AG09319 (cell line): ENCODE data around the gene IGFN1.

Experiments
- DNase-seq: peaks from one replicate; pipeline ENCODE4 v3.0.0-alpha.2; 2010; ENCODE audit warnings: low read depth; ENCODE audit errors: extremely low read depth
- TF ChIP-seq, protein P1 (sequence below): IDR thresholded peaks from 2 replicates; pipeline ENCODE4 v1.5.1; 2011; ENCODE audit warnings: low read depth, mild to moderate bottlenecking, inconsistent platforms, low read length, moderate library complexity

Gene IGFN1

DNA sequence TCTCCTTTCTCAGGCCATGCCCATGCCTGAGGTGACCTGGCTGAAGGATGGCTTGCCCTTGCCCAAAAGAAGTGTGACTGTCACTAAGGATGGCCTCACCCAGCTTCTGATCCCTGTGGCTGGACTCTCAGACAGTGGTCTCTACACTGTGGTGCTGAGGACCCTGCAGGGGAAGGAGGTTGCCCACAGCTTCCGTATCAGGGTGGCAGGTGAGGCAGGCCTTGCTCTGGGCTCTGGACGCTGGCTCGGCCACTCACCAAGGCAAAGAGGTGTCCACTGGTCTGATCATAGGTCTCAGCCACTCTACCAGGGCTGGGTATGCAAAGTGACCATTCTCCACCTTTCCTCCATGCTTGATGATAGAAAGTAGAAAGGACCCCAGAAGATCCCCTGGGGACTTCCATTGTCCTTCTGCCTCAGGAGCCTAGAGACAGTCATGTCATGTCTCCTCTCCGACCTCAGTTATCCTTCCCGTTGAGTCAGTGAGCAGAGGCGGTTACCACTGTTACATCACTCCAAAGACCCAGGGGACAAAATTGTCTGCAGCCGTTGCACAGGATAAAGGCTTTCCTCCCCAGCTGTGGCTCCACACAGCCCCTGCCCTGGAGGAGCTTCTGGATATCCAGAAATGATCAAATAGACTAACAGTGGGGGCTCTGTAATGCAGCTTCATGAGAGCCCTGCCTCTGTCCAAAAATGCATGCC is 34.2 kb downstream of the IGFN1 start:
- DNase-seq, result no peak
- TF ChIP-seq, protein P1, sequence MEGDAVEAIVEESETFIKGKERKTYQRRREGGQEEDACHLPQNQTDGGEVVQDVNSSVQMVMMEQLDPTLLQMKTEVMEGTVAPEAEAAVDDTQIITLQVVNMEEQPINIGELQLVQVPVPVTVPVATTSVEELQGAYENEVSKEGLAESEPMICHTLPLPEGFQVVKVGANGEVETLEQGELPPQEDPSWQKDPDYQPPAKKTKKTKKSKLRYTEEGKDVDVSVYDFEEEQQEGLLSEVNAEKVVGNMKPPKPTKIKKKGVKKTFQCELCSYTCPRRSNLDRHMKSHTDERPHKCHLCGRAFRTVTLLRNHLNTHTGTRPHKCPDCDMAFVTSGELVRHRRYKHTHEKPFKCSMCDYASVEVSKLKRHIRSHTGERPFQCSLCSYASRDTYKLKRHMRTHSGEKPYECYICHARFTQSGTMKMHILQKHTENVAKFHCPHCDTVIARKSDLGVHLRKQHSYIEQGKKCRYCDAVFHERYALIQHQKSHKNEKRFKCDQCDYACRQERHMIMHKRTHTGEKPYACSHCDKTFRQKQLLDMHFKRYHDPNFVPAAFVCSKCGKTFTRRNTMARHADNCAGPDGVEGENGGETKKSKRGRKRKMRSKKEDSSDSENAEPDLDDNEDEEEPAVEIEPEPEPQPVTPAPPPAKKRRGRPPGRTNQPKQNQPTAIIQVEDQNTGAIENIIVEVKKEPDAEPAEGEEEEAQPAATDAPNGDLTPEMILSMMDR, result no peak

DNA sequence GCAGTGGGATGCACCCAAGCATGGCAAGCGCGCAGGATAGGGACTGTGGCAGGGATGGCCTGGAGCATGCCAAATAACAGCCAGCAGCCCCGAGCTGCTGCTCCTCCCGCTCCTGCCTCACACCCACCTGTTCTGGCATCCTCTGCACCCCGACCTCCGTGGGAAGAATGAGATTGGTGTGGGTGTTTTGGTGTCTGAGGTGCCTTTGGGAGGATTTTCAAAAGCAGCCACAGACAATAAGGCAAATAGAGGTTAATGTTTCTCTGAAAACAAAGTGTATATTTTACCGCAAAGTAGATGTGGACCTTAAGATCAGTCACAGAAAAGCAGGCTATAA is 35.5 kb downstream of the IGFN1 start:
- DNase-seq, result no peak
- TF ChIP-seq, protein P1, result no peak

DNA sequence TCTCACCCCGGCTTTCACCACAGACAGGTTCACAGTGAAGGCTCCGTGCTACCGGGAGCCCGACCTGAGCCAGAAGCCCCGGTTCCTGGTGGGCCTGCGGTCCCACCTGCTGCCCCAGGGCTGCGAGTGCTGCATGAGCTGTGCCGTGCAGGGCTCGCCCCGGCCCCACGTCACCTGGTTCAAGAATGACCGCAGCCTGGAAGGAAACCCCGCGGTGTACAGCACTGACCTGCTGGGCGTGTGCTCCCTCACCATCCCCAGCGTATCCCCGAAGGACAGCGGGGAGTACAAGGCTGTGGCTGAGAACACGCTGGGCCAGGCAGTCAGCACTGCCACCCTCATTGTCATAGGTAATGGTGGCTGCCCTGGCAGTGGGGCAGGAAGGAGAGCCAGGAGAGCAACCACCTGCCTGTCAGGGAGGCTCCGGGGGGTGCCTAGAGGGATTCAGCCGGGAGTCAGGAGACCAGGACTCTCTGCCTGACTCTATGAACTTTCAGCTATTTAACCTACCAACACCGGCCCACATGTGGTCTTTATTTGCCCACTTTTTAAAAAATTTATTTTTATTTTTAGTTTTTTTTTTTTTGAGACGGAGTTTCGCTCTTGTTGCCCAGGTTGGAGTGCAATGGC is 36.4 kb downstream of the IGFN1 start:
- TF ChIP-seq, protein P1, result no peak
- DNase-seq, result no peak

DNA sequence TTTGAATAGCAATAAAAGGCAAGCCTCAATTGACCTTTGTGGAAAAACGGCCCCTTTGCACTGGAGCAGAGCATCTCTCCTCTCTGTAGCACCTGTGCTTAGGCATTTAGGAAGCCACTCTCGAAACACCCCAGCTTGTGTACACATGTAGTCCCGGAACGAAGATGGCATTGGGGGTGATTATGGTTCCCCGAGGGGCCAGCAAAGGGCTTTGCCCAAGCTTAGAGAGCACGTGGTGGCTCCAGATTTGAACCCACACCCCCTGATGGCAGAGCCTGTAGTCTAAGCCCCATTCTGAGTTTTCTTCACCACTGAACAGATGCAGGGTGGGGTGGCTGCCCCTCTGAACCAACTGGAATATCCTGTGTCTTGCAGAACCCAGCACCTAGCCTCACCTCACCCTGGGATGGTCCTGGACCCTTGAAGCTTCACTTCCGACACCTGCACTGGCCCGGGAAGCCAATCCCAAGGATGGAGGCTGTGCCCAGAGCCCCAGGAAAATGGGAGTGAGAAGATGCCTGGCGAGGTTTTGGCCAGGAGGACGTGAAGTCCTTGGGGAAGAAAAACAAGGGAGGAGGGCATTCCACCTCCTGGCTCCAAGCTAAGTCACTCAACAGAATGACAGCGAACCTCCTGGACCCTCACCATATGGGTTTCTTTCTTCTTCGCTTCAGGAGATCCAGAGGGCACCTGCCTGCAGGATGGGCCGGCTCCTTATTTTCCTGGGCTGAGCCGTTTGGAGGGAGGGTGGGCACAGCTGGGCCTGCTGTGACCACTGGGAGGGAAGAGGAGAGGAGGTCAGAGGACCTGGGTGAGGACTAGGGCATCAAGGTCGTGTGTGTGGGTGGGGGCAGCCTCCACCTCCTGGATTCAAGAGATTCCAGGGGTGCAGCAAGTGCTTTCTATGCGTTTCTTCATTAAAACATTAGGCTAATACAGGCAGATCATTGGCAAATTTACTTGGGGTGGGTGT is 37.7 kb downstream of the IGFN1 start:
- TF ChIP-seq, protein P1, result no peak
- DNase-seq, result no peak

- TF ChIP-seq, protein P1, result no peak
- DNase-seq, result no peak
These were observed 38.5 kb downstream of the IGFN1 start for GRCh38 chr1:201229095-201229494.

DNA sequence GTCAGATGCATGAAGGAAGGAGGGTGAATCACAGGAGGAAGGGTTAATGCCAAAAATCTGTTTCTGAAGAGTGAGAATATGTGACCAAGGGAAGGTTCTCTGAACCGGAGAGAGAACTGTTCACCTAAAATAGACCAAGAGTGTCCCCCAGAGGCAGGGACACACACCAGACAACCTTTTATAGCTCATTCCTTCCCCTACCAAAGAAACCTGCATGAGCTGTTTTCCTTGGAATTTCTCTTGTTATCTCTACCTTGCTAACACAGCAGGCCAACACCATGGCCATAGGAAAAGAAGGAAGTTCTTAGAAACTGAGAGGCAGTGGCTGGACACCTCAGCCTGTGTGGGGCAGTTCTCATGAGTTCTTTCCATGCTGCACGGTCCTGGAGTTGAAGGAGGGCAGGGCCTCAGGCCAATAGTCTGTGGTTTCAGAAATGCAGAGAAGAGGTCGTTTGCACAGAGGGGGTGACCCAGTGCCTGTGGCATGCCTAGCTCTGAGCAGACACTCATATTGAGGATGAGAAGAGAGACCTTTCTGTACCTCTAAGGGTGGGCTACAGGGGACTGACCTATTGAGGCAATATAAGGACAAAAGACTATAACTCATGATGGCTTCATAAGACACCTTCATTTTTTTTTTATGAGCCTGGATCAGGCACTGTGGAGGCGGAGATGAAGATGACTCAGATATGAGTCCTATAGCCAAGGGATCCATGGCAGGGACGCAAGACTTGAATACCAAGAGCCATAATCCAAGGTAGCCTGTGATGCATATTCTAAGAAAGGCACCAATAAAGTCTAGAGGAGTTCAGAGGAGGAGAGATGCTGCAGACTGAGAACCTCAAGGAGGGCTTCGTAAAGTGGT is 39.4 kb downstream of the IGFN1 start:
- DNase-seq, result no peak
- TF ChIP-seq, protein P1, result no peak
